Measurements from ENCODE around the gene GPSM1. TPM values are rescaled to one million over a fixed set of nuclear protein-coding genes. Genes with fewer than 3 reads are reported as not detected.

Gene GPSM1
- total RNA-seq, 1 donor = 48.5 TPM

DNA sequence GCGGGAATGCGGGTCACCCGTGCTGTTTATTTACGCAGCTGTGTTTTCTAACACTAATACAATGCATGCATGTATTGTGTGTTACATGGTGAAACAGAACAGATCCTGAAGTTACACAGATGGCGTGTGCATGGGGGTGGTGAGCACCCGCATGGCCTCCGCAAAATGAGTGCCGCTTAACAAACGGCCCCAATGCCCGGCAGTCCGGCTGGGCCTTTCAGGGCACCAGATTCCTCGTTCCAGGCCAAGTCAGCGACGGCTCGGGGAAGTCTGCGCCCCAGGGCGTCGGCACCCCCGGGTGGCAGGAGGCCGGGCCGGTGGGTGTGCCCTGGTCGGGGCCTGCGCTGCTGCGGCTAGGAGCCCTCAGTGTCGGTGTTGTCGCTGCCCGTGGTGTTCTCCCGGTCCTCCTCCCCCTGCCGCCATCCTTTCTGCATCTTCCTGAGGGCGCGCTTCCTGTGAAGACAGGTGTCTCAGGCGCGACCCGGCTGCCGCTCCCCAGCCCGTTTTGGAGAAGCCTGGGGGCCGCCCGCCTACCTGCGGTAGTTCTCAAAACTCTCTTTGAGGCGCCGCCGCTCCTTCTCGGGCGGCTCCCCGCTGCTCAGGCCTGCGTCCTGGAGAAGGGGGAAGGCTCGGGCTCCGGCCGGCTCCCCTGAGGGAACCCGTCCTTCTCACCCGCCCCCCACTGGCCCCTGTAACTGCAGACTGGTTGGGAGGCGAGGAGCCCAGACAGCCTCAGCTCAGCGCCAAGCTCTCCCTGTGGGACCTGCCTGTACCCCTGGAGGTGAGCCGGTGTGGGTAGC is 36.8 kb downstream of the GPSM1 start:
- TF ChIP-seq, protein P1, sequence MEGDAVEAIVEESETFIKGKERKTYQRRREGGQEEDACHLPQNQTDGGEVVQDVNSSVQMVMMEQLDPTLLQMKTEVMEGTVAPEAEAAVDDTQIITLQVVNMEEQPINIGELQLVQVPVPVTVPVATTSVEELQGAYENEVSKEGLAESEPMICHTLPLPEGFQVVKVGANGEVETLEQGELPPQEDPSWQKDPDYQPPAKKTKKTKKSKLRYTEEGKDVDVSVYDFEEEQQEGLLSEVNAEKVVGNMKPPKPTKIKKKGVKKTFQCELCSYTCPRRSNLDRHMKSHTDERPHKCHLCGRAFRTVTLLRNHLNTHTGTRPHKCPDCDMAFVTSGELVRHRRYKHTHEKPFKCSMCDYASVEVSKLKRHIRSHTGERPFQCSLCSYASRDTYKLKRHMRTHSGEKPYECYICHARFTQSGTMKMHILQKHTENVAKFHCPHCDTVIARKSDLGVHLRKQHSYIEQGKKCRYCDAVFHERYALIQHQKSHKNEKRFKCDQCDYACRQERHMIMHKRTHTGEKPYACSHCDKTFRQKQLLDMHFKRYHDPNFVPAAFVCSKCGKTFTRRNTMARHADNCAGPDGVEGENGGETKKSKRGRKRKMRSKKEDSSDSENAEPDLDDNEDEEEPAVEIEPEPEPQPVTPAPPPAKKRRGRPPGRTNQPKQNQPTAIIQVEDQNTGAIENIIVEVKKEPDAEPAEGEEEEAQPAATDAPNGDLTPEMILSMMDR (IDR thresholded peaks at IDR 0.05; ENCODE audit: insufficient read depth, low read length) = peak; percentile 7
- peak overlapping the region; percentile 10 for H3K4me3 ChIP-seq (ENCODE audit: low read depth, low read length)
- no peak for DNase-seq (ENCODE audit: low read depth)

DNA sequence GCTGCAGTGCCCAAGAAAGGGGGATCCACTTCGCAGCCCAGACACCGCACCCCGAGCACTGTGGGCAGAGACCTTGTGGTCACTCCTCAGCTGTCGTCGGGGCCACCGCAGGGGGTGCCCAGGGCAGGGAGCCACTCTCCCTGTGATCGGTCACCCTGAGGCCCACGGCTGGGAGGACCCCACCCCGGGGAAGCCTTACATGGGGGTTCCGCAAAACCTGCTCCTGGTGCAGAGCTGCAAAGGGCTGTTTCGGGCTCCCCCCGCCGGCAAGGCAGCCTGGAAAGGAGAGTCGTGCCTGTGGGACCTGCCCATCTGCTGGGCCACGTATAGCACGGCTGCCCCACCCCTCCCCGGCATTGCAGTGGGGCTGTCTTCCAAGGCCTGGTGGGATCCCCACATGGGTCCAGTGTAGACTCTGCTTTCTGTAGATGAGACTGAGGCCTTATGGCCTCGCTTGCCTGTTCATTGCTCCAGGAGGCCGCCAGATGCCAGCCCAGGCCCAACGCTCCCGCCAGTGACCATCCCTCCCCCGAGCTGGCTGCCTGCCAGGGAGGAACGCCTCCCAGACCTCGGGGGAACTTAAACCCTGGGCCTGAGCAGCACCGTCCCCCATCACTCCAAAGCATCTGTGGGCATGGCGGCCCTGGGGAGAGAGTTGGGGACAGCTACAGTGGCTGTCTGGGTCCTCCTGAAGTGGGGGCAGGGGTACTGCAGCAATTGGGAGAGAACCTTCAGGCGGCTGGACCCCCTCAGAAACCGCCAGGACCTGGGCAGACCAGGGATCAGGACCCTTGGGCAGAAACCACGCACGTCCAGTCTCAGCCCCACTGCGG is 37.8 kb downstream of the GPSM1 start:
- DNase-seq (ENCODE audit: low read depth) = no peak
- TF ChIP-seq, protein P1 (IDR thresholded peaks at IDR 0.05; ENCODE audit: insufficient read depth, low read length) = no peak

DNA sequence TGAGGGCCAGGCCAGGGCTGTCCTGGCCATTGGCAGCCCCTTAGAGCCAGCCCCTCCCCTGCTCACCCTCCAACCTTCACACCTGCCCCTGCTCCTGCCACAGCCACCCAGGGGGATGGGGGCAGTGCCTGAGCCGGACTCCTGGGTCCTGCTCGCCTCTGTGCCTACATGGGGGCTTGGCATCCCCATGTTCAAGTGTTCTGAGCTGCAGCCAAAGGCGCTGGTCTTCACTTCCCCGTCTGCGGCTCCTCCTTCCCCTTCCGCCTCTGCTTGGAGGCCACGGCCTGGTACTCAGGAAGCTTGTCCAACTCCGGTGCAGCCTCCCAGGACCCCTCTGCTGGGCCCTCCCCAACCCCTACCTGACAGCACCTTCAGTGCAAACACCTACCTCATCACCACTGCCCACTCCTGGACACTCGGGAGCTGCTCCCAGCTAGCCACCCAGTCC is 38.5 kb downstream of the GPSM1 start:
- no peak for DNase-seq (ENCODE audit: low read depth)
- TF ChIP-seq, protein P1 (IDR thresholded peaks at IDR 0.05; ENCODE audit: insufficient read depth, low read length) = no peak
- no peak overlapping the region for H3K4me3 ChIP-seq (ENCODE audit: low read depth, low read length)

More for the DNA sequence above, 37.8 kb downstream of the GPSM1 start:
- no peak overlapping the region for H3K4me3 ChIP-seq (ENCODE audit: low read depth, low read length)

DNA sequence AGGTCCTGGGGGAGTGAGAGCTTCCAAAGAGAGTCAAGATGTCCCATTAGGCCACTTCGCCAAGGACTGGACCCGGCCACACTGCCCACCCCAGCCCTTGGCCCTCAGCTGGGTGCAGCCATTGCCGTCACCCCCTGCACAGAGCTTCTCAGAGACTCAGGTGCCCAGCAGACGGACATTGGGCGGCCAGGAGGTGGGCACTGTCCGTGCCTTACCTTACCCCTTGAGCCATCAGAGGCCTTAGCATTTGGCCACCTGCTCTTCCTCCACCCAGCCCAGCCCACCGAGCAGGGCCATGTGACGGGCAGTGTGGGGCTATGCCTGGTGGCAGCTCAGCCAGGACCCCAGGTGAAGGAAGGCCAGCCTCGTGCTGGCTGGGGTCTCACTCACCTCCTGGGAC is 39.5 kb downstream of the GPSM1 start:
- H3K4me3 ChIP-seq (ENCODE audit: low read depth, low read length) = no peak overlapping the region
- DNase-seq (ENCODE audit: low read depth) = no peak
- TF ChIP-seq, protein P1 (IDR thresholded peaks at IDR 0.05; ENCODE audit: insufficient read depth, low read length) = no peak

DNA sequence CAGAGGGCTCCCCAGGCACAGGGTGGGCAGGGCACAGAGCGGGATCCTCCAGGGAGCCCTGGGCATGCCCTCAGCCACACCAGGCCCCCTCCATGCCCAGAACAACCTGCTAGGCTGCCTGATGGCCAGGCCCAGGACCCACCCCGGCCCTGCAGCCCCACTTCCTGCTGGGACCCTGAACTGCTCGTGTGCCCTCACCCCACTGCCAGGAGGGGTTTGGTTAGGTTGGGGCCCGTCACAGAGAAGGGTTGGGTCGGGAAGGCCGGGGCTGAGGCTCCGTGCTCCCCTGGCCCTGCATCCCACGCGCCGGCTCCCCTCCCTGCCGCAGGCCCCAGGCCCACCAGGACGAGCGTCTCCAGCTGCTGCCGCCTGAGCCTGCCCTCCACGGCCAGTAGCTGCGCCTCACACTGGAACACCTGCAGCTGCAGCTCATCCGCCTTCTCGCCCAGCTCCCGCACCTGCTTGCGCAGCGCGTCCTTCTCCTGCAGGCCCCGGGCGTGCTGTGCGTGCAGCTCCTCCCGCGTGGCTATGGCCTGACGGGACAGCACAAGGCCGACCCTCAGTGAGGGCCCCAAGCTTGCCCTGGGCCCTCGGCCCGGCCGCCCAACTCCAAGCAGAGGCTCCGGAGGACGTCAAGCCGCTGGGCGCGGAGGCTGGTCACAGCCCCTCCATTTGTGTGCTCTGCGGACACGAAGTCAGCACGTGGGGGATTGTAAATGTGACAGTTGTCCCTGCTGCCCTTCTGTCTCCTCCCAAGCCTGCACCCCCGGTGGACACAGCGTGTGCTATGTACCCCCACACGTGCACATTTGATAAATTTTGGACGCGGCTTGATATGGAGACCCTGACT is 40.2 kb downstream of the GPSM1 start:
- TF ChIP-seq, protein P1 (IDR thresholded peaks at IDR 0.05; ENCODE audit: insufficient read depth, low read length) = no peak
- DNase-seq (ENCODE audit: low read depth) = no peak
- no peak overlapping the region for H3K4me3 ChIP-seq (ENCODE audit: low read depth, low read length)

DNA sequence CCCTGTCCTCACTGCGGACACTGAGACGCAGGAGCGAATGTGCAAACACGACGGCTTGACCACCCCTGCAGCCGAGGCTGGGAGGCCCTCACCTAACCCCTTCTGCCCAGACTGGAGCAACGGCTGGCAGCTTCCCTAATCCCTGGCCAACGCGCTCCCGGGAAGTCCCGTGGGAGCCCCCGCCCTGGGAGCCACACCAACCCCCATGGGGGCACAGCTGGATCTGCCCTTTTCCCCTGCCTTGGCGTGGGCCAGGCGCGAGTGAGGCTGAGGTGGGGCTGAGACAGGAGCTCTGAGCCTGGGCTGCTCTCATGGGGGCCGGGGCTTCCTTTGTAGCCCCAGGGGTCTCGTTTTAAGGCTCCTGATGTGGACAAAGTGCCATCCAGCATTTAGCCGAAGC is 40.9 kb downstream of the GPSM1 start:
- H3K4me3 ChIP-seq (ENCODE audit: low read depth, low read length) = no peak overlapping the region
- no peak for DNase-seq (ENCODE audit: low read depth)
- TF ChIP-seq, protein P1 (IDR thresholded peaks at IDR 0.05; ENCODE audit: insufficient read depth, low read length) = no peak
